IPS-18c (cell line): ENCODE measurements around the gene INKA1.
"Not testable (repeated sequence)": the region's sequence is repeated elsewhere in the genome, so short reads cannot be mapped to it uniquely, and the experiment has no call there.

Experiments used
- H3K4me3 ChIP-seq: 2 replicates; pipeline ENCODE4 v1.7.0; 2013; ENCODE audit warnings: low read depth, mild to moderate bottlenecking, low read length, moderate library complexity; ENCODE audit not compliant: insufficient read depth
- H3K9me3 ChIP-seq: one replicate; pipeline ENCODE4 v1.6.1; 2013; ENCODE audit warnings: mild to moderate bottlenecking, low read length, moderate library complexity; ENCODE audit not compliant: control insufficient read depth, insufficient read depth

INKA1 gene

GRCh38 chr3:49801160-49801559, 1.9 kb upstream of the INKA1 start:
- Histone ChIP-seq H3K4me3 (no peak overlapping the region), H3K9me3 (no peaks in the 10 kb centered on the region)

- H3K4me3 ChIP-seq, result peak overlapping the region; percentile 82
- no peaks in the 10 kb centered on the region for H3K9me3 ChIP-seq
Observed at GRCh38 chr3:49803465-49804140, 542 bp downstream of the INKA1 start.

GRCh38 chr3:49804141-49805041, 1.3 kb downstream of the INKA1 start:
- Histone ChIP-seq H3K9me3 (no peaks in the 10 kb centered on the region), H3K4me3 (peak overlapping the region; percentile 82; the same call in 1 of the 2 replicates)

DNA sequence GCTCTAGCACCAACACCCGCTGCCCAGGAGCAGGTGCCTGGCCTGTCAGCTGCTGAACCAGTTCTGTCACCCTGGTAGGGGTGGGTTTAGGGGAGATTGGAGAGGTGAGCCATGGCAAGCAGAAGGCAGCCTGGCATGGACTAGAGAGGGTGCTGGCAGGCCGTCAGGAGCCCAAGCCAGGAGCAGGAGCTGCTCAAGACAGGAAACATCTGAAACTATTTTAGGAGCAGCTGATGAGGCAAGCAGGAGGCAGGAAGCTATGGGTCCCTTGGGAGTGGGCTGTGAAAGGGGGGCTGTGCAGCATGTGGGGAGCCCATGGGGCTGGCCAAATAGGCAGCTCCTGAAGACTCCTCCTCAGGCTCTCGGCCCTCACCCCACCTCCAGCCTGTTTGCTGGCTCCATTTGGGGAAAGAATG, 2.3 kb downstream of the INKA1 start:
- no peak overlapping the region for H3K4me3 ChIP-seq

GRCh38 chr3:49805897-49806701, 3.0 kb downstream of the INKA1 start:
- Histone ChIP-seq H3K4me3 (no peak overlapping the region; the same call in 1 of the 2 replicates), H3K9me3 (no peaks in the 10 kb centered on the region)

More for the DNA sequence above, 2.3 kb downstream of the INKA1 start:
- no peaks in the 10 kb centered on the region for H3K9me3 ChIP-seq

- H3K4me3 ChIP-seq, result no peak overlapping the region
- H3K9me3 ChIP-seq, result no peaks in the 10 kb centered on the region
Observed at GRCh38 chr3:49806850-49807249, 3.8 kb downstream of the INKA1 start.

DNA sequence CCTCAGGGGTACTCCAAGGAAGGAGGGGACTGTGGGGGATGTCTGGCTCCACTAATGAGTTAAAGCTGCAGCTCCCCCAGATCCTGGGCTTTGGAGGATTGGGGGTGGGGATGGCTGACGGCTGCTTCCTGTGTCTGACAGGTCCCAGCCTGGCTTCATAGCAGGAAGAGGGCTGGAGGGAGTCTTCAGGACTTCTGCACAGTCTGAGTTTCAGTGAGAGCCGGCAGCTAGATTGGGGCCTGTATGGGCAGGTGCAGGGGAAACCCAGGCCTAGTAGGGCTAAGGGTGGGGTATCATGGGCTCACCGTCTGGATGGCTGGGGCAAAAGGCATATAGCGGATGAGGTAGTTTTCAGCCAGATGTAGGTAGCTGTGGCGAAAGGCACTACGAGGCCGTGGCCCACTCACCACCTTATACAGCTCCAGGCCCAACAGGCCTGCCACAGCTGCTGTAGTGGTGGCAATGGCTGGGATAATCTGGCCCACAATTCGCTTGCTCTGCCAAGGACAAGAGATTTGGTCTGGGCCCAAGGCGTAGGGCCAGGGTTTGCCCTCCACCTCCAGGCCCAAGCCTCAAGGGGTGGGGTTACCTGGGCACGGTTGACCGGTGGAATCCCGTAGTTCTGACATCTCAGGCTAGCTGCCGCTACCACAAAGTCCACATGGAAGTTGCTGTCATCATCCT, 4.5 kb downstream of the INKA1 start:
- H3K4me3 ChIP-seq, result no peak overlapping the region
- no peaks in the 10 kb centered on the region for H3K9me3 ChIP-seq

DNA sequence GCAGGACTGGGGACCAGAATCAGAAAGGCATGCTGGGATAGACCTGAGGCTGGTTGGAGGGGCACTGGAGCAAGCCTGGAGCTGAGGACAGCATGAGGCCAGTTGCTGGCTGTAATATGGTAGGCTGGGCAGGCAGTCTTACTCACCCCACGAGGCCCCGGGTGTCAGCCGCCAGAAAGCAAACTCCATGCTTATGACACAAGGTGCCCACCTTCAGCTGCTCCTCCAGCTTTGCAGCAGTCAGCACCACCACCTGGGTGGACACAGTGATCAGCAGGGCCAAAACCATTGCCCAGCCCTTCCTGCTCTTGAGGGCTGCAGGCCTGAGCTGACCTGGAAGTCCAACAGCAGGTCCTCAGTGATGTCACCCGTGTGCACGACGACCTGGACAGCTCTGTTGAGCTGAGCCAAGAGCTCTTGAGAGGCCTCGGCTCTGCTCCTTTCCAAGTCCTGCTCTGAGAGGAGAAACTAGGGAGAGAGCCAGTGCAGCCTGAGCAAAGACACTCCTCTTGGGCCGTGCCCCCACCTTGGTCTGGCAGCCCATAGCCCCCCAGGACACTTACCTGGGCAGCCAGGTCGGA, 9.9 kb downstream of the INKA1 start:
- H3K4me3 ChIP-seq, result no peak overlapping the region
- no peaks in the 10 kb centered on the region for H3K9me3 ChIP-seq

DNA sequence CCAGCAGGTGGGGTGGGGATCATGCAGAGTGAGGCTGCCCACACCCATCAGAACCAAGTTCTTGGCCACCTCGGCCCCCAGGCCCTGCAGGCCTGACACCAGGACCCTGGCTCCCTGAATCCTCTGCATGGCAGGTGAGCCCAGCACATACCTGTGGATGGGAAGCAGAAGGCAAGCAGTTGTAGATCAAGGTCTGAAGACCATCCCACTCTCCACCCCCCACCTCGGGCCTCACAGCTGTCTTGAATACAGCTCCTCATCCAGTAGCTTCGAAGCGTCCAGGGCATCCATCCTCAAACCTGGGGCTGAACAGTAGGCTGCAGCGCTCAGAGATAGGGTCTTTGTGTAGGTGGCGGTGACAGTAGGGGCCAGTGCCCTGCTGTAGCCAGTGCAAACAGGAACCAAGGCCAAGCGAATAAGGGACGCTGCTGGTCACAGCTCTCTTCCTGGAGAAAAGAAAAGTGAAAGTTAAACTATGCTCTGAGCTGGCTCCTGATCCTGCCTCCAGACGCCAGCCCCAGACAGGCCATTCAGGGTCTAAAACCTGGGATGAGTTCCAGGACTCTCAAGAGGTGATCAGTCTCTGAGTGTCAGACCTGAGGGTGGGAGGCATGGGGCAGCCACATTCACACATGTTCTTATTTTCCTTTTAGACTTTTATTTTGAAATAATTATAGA, 10.6 kb downstream of the INKA1 start, which contains the start of gene UBA7:
Gene UBA7 (minus strand): TSS at position 457 of the 678 bp plus-strand sequence. CDS start 166 bp downstream, at position 291.
- Histone ChIP-seq H3K4me3 (no peak within 1 kb of the TSS), H3K9me3 (no peaks in the 10 kb centered on the region)

DNA sequence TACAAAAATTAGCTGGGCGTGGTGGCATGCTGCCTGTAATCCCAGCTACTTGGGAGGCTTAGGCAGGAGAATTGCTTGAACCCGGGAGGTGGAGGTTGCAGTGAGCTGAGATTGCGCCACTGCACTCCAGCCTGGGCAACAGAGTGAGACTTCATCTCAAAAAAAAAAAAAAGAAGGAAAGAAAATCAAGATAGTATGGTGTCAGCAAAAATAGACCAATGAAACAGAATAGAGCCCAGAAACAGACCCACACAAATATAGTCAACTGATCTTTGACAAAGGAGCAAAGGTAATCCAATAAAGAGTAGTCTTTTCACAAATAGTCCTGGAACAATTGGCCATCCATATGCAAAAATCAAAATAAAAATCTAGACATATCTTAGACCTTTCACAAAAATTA, 20.1 kb downstream of the INKA1 start:
- H3K9me3 ChIP-seq, H3K4me3 ChIP-seq: not testable (repeated sequence)

DNA sequence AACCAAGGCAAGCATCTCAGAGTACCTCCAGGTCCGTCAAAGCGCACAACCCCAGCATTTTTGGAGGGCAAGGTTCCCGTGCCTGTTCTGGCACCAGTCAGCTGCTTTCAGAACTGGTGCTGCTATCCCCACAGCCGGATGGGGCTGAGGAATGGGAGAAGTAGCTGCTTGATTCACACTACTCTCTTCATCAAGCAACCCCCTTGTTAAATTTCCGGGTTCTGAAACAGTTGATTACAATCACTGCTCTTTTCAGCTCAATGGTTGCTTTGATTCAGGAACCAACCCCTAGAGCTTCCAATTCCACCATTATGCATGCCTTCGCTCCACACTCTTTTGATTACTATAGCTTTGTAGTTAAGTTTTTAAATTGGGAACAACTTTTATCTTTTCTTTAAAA, 23.0 kb downstream of the INKA1 start:
- no peak overlapping the region for H3K4me3 ChIP-seq
- H3K9me3 ChIP-seq, result no peaks in the 10 kb centered on the region

DNA sequence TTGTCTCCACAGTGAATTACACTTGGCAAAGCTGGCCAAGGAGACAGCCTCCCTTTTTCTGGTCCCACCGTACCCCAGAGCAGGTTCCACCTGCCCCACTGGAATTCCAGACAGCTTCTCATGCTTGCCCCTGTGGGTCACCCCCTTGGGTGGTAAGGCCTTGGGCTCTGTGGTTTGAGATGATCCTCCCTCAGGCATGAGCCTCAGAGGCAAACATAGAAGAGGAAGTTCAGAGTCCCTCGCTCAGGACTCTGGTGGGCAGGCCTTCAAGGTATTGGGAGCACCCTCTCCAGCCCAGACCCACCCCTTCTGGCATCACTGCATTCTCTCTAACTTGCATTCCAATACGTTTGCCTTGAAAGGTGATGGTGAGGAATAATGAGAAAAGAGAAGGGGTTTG, 28.3 kb downstream of the INKA1 start:
- Histone ChIP-seq H3K4me3 (no peak overlapping the region), H3K9me3 (no peaks in the 10 kb centered on the region)

DNA sequence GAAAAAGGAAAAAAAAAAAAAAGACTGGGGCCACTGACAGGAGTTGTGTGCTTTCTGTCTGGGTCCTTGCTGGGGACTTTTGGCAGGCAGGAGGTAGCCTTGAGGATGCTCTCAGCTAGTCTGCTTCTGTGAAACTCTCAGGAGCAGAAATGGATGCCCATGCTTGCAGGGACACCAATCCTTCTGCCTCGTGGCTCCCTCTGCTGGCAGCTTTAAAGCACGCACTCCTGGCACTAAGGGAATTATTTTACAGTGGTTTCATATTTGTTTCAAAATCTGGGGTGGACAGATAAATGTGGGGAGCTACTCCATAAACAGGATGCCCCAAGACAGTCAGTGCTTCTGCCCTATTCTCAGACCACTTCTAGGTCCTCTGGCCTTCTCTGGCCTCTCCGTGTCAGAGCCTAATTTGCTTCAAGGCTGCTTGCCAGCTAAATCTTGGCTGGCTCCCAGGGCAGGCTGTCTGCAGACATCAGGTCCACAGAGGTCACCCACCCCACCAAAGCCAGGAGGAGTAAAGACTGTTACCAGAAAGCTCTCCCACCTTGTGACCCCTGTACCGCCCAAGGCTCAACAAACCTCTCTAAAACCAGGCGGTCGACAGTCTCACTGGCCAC, 36.2 kb downstream of the INKA1 start:
- Histone ChIP-seq H3K4me3 (no peak overlapping the region), H3K9me3 (no peaks in the 10 kb centered on the region)

DNA sequence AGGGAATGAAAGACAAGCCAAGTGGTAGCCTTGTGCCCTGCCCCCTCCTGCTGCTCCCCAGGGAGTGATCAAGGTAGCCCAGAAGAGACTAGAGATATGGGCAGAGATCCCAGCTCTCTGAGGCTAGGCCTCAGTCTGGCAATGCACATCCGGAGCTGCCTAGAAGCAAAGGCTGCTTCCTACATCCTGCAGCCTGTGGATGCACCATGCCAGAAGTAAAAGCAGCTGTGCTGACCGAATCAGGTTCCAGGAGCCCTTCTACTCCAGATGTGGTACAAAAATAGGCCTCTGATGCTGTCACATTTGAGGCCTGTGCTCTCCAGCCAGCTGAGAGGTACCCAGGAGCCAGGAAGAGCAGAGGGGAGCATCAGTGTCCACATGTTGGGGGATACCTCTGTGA, 37.3 kb downstream of the INKA1 start:
- Histone ChIP-seq H3K4me3 (no peak overlapping the region), H3K9me3 (no peaks in the 10 kb centered on the region)

- no peaks in the 10 kb centered on the region for H3K9me3 ChIP-seq
- no peak overlapping the region for H3K4me3 ChIP-seq
Observed at GRCh38 chr3:49841126-49841696, 38.1 kb downstream of the INKA1 start.
